Adipocyte (in vitro differentiated cells): ENCODE results near the gene MORN1.
A peak's percentile ranks its signal among the peaks of the same experiment; 100 is the strongest.

Experiments
- DNase-seq: peaks from one replicate; pipeline ENCODE4 v3.0.0-alpha.2; 2015; ENCODE audit warnings: low read depth
- H3K27me3 ChIP-seq: replicated peaks from 2 replicates; pipeline ENCODE4 v1.7.0; 2013; ENCODE audit warnings: mild to moderate bottlenecking, low read length, moderate library complexity; ENCODE audit not compliant: control insufficient read depth, insufficient read depth
- H3K36me3 ChIP-seq: 2 replicates; pipeline ENCODE4 v1.7.0; 2013; ENCODE audit warnings: low read length, mild to moderate bottlenecking, moderate library complexity; ENCODE audit not compliant: control insufficient read depth, insufficient read depth, severe bottlenecking
- H3K4me1 ChIP-seq: 2 replicates; pipeline ENCODE4 v1.7.0; 2013; ENCODE audit warnings: mild to moderate bottlenecking, low read length, moderate library complexity; ENCODE audit not compliant: control insufficient read depth, insufficient read depth
- H3K4me3 ChIP-seq: 2 replicates; pipeline ENCODE4 v1.7.0; 2013; ENCODE audit warnings: mild to moderate bottlenecking, low read length, moderate library complexity
- H3K9ac ChIP-seq: 2 replicates; pipeline ENCODE4 v1.7.0; 2013; ENCODE audit warnings: mild to moderate bottlenecking, low read length, moderate library complexity
- H3K9me3 ChIP-seq: 2 replicates; pipeline ENCODE4 v1.7.0; 2013; ENCODE audit warnings: mild to moderate bottlenecking, low read length, moderate library complexity; ENCODE audit not compliant: control insufficient read depth

The MORN1 gene

GRCh38 chr1:2383576-2383975 lies 7.8 kb downstream of the MORN1 start:
- H3K9me3 ChIP-seq = no peaks in the 10 kb centered on the region
- no peak for DNase-seq
- H3K4me3 ChIP-seq = no peak overlapping the region
- no peak overlapping the region for H3K9ac ChIP-seq
- H3K36me3 ChIP-seq = peaks cover 5% of the 10 kb centered on the region
- H3K27me3 ChIP-seq = no peaks in the 10 kb centered on the region
- peaks cover 9% of the 10 kb centered on the region for H3K4me1 ChIP-seq

GRCh38 chr1:2382621-2383361 lies 8.6 kb downstream of the MORN1 start:
- H3K4me3 ChIP-seq = no peak overlapping the region
- H3K36me3 ChIP-seq = peaks cover 5% of the 10 kb centered on the region
- H3K9me3 ChIP-seq = no peaks in the 10 kb centered on the region
- H3K4me1 ChIP-seq = peaks cover 9% of the 10 kb centered on the region
- DNase-seq = peak; percentile 64
- H3K9ac ChIP-seq = no peak overlapping the region
- H3K27me3 ChIP-seq = no peaks in the 10 kb centered on the region

- Histone ChIP-seq H3K4me3 (no peak overlapping the region), H3K9me3 (no peaks in the 10 kb centered on the region), H3K4me1 (peaks cover 9% of the 10 kb centered on the region), H3K36me3 (peaks cover under 1% of the 10 kb centered on the region), H3K27me3 (no peaks in the 10 kb centered on the region), H3K9ac (peak overlapping the region; percentile 48)
- peak; percentile 93 for DNase-seq
Measured at GRCh38 chr1:2381741-2382620, 9.4 kb downstream of the MORN1 start.

GRCh38 chr1:2380816-2381591 lies 10.3 kb downstream of the MORN1 start:
- DNase-seq = no peak
- Histone ChIP-seq H3K9ac (peak overlapping the region; percentile 48), H3K36me3 (no peaks in the 10 kb centered on the region), H3K9me3 (no peaks in the 10 kb centered on the region), H3K4me3 (no peak overlapping the region), H3K4me1 (peaks cover 9% of the 10 kb centered on the region), H3K27me3 (peaks cover 6% of the 10 kb centered on the region)

- Histone ChIP-seq H3K9me3 (no peaks in the 10 kb centered on the region), H3K9ac (no peak overlapping the region), H3K36me3 (no peaks in the 10 kb centered on the region), H3K4me1 (peaks cover 9% of the 10 kb centered on the region), H3K4me3 (no peak overlapping the region), H3K27me3 (peaks cover 8% of the 10 kb centered on the region)
- no peak for DNase-seq
Measured at GRCh38 chr1:2379733-2380404, 11.5 kb downstream of the MORN1 start.

- Histone ChIP-seq H3K27me3 (peaks cover 8% of the 10 kb centered on the region), H3K4me1 (peaks cover 9% of the 10 kb centered on the region), H3K36me3 (no peaks in the 10 kb centered on the region), H3K9me3 (no peaks in the 10 kb centered on the region), H3K9ac (no peak overlapping the region), H3K4me3 (no peak overlapping the region)
- DNase-seq = no peak
Measured at GRCh38 chr1:2378956-2379732, 12.2 kb downstream of the MORN1 start.

GRCh38 chr1:2378441-2378851 lies 12.9 kb downstream of the MORN1 start:
- no peaks in the 10 kb centered on the region for H3K36me3 ChIP-seq
- no peaks in the 10 kb centered on the region for H3K9me3 ChIP-seq
- peaks cover 8% of the 10 kb centered on the region for H3K27me3 ChIP-seq
- peaks cover 9% of the 10 kb centered on the region for H3K4me1 ChIP-seq
- H3K4me3 ChIP-seq = no peak overlapping the region
- H3K9ac ChIP-seq = no peak overlapping the region
- no peak for DNase-seq

- H3K9ac ChIP-seq = no peak overlapping the region
- no peak for DNase-seq
- peaks cover 9% of the 10 kb centered on the region for H3K4me1 ChIP-seq
- H3K27me3 ChIP-seq = peaks cover 8% of the 10 kb centered on the region
- H3K9me3 ChIP-seq = no peaks in the 10 kb centered on the region
- no peak overlapping the region for H3K4me3 ChIP-seq
- no peaks in the 10 kb centered on the region for H3K36me3 ChIP-seq
Measured at GRCh38 chr1:2377751-2378440, 13.5 kb downstream of the MORN1 start.

GRCh38 chr1:2376931-2377672 lies 14.3 kb downstream of the MORN1 start:
- Histone ChIP-seq H3K4me3 (no peak overlapping the region), H3K4me1 (peaks cover 9% of the 10 kb centered on the region), H3K9ac (no peak overlapping the region), H3K27me3 (peaks cover 8% of the 10 kb centered on the region), H3K36me3 (no peaks in the 10 kb centered on the region), H3K9me3 (no peaks in the 10 kb centered on the region)
- DNase-seq = no peak
